ENCODE data around the gene KIFBP.
"Not testable (repeated sequence)": the region's sequence is repeated elsewhere in the genome, so short reads cannot be mapped to it uniquely, and the experiment has no call there.

KIFBP gene

DNA sequence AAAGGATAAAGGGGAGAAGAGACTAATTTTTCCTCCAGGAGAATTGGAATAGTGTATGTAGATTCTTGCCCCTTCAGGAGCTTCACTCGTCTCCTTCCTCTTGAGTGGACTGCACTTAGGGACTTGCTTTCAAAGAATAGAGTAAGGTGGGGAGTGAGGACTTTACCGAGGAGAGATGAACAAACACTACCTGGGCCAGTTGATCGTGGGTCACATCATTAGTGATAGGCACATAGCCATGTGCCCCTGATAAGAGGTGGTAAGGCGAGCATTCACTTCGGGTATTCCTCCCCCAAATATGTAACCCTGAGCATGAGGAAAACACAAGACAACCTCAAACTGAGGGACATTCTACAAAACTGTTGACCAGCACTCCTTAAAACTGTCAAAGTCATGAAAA, 14.6 kb upstream of the KIFBP start:
- Mint-ChIP-seq H3K36me3 (ENCODE audit: low read depth) (peaks cover 80% of the 10 kb centered on the region), H3K27me3 (ENCODE audit: low read depth, poor library complexity) (no peaks in the 10 kb centered on the region), H3K4me1 (no peaks in the 10 kb centered on the region), H3K4me3 (no peak overlapping the region), H3K9me3 (no peaks in the 10 kb centered on the region), H3K27ac (no peak overlapping the region)
- no peak for DNase-seq
- TF ChIP-seq, protein P1, sequence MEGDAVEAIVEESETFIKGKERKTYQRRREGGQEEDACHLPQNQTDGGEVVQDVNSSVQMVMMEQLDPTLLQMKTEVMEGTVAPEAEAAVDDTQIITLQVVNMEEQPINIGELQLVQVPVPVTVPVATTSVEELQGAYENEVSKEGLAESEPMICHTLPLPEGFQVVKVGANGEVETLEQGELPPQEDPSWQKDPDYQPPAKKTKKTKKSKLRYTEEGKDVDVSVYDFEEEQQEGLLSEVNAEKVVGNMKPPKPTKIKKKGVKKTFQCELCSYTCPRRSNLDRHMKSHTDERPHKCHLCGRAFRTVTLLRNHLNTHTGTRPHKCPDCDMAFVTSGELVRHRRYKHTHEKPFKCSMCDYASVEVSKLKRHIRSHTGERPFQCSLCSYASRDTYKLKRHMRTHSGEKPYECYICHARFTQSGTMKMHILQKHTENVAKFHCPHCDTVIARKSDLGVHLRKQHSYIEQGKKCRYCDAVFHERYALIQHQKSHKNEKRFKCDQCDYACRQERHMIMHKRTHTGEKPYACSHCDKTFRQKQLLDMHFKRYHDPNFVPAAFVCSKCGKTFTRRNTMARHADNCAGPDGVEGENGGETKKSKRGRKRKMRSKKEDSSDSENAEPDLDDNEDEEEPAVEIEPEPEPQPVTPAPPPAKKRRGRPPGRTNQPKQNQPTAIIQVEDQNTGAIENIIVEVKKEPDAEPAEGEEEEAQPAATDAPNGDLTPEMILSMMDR (IDR thresholded peaks at IDR 0.05) = no peak

DNA sequence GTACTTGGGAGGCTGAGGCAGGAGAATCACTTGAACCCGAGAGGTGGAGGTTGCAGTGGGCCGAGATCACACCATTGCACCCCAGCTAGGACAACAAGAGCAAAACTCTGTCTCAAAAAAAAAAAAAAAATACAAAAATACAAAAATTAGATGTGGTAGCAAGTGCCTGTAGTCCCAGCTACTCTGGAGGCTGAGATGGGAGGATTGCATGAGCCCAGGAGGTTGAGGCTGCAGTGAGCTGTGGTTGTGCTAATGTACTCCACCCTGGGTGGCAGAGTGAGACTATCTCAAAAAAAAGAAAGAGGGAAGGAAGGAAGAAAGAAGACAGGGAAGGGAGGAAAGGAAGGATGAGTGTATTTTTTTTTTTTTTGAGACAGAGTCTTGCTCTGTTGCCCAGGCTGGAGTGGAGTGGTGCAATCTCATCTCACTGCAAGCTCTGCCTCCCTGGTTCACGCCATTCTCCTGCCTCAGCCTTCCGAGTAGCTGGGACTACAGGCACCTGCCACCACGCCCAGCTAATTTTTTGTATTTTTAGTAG, 12.6 kb upstream of the KIFBP start:
- not testable (repeated sequence) for H3K4me3 Mint-ChIP-seq; H3K4me1 Mint-ChIP-seq; H3K27ac Mint-ChIP-seq; H3K9me3 Mint-ChIP-seq; H3K27me3 Mint-ChIP-seq (ENCODE audit: low read depth, poor library complexity); DNase-seq
- peaks cover 69% of the 10 kb centered on the region for H3K36me3 Mint-ChIP-seq (ENCODE audit: low read depth)

DNA sequence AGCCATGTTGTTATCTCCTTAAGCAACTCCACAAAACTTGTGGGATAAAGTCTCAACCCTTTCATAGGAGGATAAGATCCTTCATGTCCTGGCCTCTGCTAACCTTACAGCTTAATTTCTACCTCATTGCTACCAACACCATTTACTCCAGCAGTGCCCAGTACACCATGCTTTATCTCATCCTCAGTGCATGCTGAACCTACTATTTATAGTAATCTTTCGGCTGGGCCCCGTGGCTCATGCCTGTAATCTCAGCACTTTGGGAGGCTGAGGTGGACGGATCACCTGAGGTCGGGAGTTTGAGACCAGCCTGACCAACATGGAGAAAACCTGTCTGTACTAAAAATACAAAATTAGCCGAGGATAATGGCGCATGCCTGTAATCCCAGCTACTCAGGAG, 8.9 kb upstream of the KIFBP start:
- Mint-ChIP-seq H3K36me3 (ENCODE audit: low read depth) (peaks cover 56% of the 10 kb centered on the region), H3K27ac (peak overlapping the region; percentile 20)
- H3K4me1 Mint-ChIP-seq; H3K27me3 Mint-ChIP-seq (ENCODE audit: low read depth, poor library complexity); DNase-seq; H3K4me3 Mint-ChIP-seq; H3K9me3 Mint-ChIP-seq: not testable (repeated sequence)

DNA sequence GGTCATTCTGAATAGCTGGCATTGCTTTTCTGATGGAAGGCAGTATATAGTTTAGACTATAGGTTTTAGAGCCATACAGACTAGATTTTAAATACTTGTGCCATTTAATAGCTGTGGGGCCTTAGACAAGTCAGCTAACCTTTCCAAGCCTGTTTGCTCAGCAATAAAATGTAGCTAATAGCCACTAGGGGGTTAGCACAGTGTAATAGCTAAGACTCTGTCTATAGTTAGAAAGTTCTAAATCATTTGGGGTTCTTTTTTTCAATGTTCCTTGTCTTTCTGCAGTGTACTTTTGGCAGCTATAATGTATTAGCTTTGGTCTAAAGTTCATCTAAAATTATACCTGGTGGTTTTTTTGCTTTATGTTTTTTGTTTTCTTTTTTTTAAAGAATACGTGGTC, 7.5 kb upstream of the KIFBP start:
- Mint-ChIP-seq H3K27ac (no peak overlapping the region), H3K9me3 (no peaks in the 10 kb centered on the region), H3K4me1 (no peaks in the 10 kb centered on the region), H3K4me3 (no peak overlapping the region), H3K36me3 (ENCODE audit: low read depth) (peaks cover 53% of the 10 kb centered on the region), H3K27me3 (ENCODE audit: low read depth, poor library complexity) (no peaks in the 10 kb centered on the region)
- DNase-seq = no peak
- TF ChIP-seq, protein P1 (IDR thresholded peaks at IDR 0.05) = peak; percentile 21

DNA sequence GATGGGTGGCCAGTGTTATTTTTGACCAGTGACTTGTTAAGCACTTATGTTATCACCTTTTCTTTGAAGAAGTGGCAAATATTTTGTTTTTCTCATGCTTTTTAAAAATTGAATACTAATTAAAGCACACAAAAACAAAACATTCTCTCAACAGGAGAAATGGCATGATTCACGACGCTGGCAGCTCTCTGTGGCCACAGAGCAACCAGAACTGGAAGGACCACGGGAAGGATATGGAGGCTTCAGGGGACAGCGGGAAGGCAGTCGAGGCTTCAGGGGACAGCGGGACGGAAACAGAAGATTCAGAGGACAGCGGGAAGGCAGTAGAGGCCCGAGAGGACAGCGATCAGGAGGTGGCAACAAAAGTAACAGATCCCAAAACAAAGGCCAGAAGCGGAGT, 6.2 kb upstream of the KIFBP start:
- Mint-ChIP-seq H3K9me3 (no peaks in the 10 kb centered on the region), H3K36me3 (ENCODE audit: low read depth) (peaks cover 40% of the 10 kb centered on the region), H3K4me1 (no peaks in the 10 kb centered on the region), H3K4me3 (no peak overlapping the region), H3K27me3 (ENCODE audit: low read depth, poor library complexity) (no peaks in the 10 kb centered on the region), H3K27ac (peak overlapping the region; percentile 81)
- no peak for DNase-seq
- TF ChIP-seq, protein P1 (IDR thresholded peaks at IDR 0.05) = no peak

DNA sequence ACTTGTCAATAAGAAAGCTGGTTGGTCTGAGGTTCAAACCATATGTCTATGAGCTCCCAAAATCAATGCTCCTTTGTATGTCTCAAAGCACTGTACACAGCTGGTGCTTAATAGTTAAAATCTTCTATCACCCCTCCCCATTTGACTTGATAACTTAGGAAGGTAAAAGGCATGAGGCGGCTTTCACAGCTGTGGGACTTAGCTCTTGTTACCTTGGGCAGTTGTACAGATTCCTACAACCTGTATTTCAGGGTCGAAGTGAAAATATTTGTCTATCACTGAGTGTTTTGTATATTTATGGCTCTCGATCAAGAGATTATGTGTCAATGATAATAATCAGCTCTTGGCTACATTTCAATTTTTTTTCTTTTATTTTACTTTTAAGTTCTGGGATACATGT, 992 bp upstream of the KIFBP start:
- DNase-seq = no peak
- Mint-ChIP-seq H3K9me3 (no peaks in the 10 kb centered on the region), H3K4me1 (peaks cover 42% of the 10 kb centered on the region), H3K36me3 (ENCODE audit: low read depth) (peaks cover 22% of the 10 kb centered on the region), H3K27ac (no peak overlapping the region), H3K27me3 (ENCODE audit: low read depth, poor library complexity) (no peaks in the 10 kb centered on the region), H3K4me3 (peak overlapping the region; percentile 97)
- TF ChIP-seq, protein P1 (IDR thresholded peaks at IDR 0.05) = no peak

DNA sequence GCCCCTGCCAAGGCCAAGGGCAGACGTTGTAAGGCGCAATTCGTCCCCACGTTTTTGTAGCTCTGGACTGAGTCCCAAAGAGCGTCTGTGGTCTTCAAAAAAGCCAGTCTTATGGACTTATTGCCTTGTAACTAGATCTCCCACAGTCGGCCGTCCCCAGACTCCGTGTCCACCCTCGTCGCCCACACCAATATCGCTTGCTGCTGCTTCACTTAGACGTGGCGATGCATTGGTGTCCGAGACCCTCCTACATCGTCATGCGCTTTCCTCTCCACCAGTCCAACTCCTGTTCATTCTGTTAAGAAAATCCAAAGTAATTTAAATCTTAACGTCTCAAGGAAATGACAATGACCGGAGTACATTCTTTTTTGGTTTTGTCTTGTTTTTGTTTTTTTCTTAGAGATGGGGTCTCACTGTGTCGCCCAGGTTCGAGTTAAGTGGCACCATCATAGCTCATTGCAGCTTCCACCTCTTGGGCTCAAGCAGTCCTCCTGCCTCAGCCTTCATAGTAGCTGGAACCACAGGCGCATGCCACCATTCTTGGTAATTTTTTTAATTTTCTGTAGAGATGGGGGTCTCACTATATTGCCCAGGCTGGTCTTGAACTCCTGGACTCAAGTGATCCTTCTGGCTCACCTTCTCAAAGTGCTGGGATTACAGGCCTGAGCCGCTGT, 851 bp downstream of the KIFBP start:
- peak overlapping the region; percentile 97 for H3K4me3 Mint-ChIP-seq
- no peaks in the 10 kb centered on the region for H3K9me3 Mint-ChIP-seq
- TF ChIP-seq, protein P1 (IDR thresholded peaks at IDR 0.05) = no peak
- DNase-seq = peak; percentile 28
- peaks cover 10% of the 10 kb centered on the region for H3K36me3 Mint-ChIP-seq (ENCODE audit: low read depth)
- H3K27me3 Mint-ChIP-seq (ENCODE audit: low read depth, poor library complexity) = no peaks in the 10 kb centered on the region
- H3K4me1 Mint-ChIP-seq = peaks cover 58% of the 10 kb centered on the region
- H3K27ac Mint-ChIP-seq = peak overlapping the region; percentile 33

Data from nephron progenitor cell (in vitro differentiated cells).